NCI-H82 treated with DMSO at 0.1 percent for 48 hours (cell line): ENCODE data around the gene SERF2.
A peak's percentile ranks its signal among the peaks of the same experiment; 100 is the strongest.
"Not testable (repeated sequence)": the region's sequence is repeated elsewhere in the genome, so short reads cannot be mapped to it uniquely, and the experiment has no call there.

Source experiments
- DNase-seq: peaks from one replicate; lab custom pipeline; 2025; ENCODE audit not compliant: unreplicated experiment; lab: John Stamatoyannopoulos, UW

The SERF2 gene

DNA sequence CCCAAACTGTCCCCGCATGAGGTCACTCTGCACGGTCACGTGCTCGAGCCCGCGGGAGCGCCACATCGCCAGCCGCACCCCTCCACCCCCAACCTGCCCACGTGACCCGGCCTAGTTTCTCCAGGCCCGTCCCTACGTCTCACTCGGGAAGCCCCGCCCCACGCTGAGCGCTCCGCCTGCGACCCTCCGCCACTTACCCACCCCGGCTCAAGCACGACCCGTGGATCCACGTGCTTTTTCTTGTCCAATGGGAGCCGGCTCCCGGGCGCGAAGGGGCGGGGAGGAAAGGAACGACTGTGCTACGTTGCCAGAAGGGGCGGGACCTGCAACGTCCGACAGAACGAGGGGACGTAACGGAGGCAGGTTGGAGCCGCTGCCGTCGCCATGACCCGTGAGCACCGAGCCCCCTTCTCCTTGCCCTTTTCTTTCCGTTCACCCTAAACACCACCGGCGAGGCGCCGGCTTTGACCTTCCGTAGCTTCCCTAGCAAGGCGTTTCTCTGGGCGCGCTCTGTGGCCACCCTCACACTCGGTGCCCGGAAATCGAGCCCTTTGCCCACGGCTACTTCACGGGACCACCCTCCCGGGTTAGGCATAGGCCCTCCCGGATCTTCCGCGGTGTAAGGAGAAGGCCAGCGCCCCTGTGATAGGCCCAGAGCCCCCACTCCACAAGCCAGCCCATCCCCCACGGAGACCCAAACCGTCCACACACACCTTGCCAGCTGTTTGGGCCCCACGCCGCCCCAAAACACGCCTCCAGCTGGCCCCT is at the start of gene SERF2:
Gene SERF2 (plus strand): TSS at position 328 of the 768 bp plus-strand sequence. CDS start 57 bp downstream, at position 385.
- peak; percentile 94 for DNase-seq

DNA sequence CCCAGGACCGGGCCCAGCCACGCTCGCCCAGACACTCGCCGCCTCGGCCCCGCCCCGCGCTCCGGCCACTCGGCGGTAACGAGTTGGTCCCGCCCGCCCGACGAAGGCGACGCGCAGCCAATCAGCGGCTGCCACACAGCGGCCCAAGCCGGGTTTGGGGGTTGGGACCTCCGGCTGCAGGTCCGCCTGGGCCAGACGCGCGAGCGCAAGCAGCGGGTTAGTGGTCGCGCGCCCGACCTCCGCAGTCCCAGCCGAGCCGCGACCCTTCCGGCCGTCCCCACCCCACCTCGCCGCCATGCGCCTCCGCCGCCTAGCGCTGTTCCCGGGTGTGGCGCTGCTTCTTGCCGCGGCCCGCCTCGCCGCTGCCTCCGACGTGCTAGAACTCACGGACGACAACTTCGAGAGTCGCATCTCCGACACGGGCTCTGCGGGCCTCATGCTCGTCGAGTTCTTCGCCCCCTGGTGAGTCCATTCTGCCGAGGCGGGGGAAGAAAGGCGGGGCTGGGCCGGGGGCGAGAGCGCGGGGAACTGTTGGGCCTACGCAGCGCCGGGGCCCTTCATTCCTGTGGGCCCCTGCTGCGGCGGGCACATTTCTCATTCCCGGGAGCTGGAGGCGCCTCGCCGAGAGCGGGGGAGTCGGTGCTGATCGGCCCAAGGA is 45.7 kb upstream of the SERF2 start, which contains the start of gene PDIA3:
Gene PDIA3 (plus strand): TSS at position 194 of the 658 bp plus-strand sequence. CDS start 102 bp downstream, at position 296.
- DNase-seq = peak; percentile 52

DNA sequence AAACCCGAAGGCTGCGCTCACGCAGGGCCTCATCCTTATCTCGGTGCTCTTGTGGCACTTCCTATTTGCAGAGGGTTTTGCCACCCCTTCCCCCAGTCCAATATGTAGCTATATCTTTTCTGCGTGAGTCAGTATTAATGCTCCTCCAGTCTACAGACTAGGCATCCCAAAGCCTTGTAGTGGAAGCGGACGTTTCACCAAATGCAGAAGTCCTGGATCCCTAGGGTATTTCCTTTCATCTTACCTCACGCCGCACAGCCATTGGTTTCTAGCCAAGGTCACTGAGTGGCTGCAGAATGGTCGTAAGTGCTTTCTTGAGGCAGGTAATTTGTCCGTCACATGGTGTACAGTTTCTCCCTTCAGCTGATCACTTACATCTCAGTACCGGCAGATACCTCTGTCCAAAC is 45.2 kb upstream of the SERF2 start:
- DNase-seq = not testable (repeated sequence)

DNA sequence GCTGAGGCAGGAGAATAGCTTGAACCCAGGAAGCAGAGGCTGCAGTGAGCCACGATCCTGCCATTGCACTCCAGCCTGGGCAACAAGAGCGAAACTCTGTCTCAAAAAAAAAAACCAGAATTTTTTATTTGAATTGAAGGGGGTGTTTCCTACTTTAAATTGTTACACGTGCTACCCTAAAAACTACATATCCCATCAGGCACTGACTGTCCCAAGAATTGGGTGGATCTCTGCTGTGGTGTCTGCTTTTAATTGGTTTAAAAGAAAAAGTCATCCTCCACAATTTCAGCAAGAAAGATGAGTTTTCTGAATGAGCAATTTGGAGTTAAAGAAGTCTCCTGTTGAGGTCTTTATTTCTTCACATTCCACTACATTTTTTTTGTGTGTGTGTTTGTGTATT is 43.7 kb upstream of the SERF2 start:
- no peak for DNase-seq

DNA sequence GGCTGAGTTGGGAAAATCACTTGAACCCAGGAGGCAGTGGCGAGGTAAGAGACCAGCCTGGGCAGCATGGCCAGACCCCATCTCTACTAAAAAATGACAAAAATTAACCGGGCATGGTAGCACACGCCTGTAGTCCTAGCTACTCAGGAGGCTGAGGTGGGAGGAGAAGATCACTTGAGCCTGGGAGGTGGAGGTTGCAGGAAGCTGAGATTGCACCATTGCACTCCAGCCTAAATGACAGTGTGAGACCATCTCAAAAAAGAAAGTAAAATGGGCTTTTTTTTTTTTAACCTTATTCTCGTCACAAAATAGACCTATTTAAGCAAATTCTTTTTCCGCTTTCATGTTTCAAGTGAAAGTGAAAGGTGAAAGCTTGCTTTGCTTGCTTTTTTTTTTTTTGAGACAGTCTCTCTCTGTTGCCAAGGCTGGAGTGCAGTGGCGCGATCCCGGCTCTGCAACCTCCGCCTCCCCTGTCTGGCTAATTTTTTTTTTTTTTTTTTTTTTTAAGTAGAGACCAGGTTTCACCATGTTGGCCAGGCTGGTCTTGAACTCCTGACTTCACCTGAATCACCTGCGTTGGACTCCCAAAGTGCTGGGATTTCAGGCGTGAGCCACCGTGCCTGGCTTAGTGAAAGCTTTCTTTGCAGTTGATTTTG is 42.3 kb upstream of the SERF2 start:
- no peak for DNase-seq

DNA sequence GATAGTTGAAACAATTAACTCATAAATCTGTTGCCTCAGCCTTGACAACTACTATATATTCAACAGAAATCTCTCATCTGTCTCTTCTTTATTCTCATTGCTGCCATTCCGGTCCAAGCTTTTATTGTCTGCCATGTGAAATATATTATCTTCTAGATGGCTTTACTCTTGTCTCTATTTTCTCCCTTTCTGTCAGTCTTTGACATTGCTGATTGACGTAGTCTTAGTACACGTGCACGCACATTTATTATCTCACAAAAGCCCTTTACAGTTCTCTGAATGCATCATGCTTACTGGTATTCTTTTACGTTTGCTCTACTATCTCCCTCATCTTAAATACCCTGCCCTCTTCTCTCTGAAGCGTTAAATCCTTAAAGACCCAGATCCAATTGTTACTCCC is 40.2 kb upstream of the SERF2 start:
- peak; percentile 30 for DNase-seq

DNA sequence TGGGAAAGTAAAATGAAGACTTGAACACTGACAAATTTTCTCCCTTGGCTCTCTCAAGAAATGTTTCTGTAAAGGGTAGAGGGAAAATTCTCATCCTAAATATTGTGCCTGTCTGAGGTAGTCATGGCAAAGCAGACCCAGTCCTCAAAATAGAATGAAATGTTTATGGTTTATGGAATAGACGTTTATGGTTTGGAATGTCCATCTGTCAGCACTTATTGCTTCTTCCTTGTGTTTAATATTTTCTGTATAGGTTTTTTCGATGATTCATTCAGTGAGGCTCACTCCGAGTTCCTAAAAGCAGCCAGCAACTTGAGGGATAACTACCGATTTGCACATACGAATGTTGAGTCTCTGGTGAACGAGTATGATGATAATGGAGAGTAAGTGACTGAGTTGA is 29.3 kb upstream of the SERF2 start:
- no peak for DNase-seq

DNA sequence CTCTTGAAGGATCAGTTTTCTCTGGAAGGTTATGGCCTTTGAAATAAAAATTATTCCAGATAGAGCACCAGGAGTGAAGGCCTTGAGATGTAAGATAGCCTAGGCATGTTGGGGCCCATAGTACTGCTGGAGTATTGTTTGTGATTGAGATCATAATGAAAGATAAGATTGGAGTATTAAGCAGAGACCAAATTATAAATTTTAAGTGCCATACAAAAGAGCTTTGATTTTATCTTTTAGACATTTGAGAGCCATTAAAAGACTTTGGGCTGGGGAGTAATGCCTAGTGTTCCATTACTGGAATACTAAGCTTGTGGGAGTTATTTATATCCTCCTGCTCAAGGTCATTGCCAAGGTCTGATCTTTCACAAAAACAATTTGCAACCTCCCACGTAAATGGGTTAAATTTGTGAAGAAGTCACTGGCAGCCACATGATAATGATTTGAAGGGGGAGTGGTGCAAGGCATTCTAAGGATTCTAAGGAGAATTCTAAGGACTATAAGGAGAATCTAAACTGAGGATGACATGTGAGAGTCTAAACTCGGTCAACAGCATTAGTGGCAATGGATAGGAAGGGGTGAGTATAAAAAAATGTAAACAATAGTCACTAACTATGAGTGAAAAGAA is 28.2 kb upstream of the SERF2 start:
- no peak for DNase-seq

DNA sequence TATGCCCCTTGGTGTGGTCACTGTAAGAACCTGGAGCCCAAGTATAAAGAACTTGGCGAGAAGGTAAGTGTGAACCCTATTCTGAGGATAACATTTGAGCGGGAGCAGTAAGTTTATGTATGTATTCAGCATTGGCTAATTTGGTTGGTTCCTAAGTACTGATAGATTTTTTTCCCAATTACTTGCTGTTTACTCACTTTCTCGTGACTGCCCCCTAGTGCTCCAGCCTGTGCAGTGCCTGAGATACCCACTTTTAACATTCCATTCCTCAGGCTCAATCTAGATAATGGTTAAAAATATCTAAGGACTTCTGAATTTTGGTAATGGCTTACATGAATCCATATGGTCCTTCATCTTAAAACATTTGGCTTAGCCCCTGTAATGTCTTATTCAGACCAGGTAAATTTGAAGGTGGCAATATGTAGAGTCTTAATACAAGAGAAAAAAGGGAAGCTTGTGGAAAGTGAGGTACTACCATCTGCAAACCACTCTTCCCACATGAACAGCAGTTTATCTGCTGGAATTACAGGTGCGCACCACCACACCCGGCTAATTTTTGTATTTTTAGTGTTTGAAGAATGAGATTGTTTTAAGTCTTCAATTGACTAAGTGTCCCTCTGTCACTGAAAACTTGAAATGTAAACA is 22.4 kb upstream of the SERF2 start:
- no peak for DNase-seq

DNA sequence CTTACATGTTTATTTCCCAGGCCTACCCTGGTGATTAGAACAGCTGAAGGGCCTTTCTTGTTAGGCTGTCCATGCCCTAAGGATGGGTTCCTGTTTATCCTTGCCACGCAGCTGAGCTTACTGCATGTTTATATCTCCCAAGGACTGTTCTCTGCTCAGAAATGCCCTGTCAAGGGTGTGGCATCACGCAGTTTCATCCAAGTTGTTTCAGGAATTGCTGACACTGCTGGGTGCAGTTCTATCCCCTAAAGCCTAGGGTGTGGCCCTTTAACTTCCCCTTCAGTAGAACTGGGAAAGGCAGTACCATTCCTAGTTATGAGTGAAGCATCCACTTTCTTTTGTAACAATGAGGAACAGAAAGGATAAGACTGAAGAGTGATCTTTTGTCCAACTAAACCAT is 20.3 kb upstream of the SERF2 start:
- no peak for DNase-seq

DNA sequence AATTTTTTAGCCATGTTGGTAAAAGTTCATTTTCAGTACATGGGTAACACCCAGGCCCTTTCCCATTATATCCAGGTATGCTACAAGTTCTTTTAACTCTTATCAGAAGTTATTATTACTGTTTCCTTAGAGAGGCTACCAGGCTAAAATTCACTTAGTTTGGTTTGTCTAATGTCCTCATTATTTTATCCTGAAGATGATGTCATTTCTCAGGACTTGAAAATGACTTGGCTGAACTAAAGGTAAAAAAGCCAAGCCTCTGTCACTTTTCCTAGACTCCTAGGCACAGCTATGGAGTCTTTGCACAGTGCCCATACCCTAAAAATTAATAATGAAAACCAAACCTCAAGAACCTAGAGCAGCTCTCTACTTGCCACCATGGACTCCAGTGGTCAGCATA is 19.5 kb upstream of the SERF2 start:
- no peak for DNase-seq

DNA sequence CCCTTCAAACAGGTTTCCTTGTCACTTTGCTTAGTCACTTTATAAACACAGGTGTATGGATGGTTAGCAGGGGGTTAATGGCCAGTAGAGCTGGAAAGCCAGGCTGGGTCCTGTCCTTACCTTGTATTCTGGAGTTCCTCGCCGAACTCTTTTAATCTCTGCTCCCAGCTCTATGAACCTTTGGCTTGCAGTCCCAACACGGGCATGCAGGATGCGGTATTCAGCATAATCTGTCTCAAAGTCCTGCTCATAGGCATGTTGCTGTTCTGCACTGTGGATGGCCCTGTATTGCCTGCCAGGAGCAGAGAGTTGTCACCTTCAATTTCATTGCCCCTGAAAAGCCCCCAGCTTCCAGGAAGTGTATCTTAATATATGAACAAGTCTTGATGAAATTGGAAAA is 18.1 kb upstream of the SERF2 start:
- no peak for DNase-seq

DNA sequence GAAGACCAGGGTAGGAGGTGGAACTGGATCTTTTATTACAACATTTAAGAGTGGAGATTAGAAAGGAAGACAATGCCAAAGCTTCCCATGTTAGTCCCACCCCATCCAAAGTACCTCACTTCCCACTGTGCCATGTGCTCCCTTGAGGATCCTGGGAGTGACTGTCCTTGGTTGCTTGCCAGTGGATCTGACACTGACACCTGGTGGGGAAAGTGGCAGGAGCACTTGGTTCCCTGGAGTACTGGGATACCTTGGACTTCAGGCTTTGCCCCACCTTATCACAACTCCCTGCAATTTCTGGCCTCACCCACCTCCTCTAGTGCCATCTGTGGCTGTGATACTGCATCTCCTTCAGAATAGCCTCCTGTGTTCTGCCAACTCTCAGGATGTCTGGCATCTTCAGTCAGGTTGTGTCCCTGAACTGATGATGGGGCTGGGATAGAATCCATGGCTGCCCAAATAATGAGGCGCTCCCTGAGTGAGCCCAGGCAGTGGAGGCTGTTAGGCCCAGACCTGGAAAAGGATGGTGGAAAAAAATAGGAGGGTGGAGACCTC is 16.6 kb upstream of the SERF2 start:
- DNase-seq = peak; percentile 48

DNA sequence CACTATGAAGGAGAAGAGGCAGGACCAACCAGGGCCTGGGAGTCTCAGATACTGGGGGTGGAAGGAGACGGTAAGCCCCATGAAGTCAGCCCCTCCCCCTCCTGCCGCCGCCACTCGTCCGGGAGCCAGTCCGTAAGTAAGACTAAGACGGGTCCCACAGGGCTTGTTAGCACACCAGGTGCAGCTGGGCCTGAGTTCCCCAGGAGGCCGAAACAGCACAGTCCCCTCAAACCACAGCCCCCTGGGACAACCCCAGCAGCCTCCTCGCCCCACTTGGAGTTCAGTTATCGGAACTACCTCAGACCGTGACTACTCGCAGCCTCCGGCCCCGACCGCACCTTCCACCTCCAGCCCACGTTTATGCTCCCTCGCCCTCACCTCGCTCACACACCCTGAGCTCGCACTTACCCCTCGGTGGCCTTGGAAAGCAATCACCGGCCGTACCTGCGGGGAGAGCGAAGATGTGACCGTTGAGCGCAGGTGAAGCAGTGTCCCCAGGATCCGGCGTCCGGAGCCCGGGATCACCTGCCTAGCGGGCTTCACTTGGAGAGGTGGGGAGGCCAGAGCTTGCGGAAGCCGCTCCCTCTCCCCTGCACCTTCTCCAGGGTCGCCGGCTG is 15.9 kb upstream of the SERF2 start:
- peak; percentile 37 for DNase-seq

DNA sequence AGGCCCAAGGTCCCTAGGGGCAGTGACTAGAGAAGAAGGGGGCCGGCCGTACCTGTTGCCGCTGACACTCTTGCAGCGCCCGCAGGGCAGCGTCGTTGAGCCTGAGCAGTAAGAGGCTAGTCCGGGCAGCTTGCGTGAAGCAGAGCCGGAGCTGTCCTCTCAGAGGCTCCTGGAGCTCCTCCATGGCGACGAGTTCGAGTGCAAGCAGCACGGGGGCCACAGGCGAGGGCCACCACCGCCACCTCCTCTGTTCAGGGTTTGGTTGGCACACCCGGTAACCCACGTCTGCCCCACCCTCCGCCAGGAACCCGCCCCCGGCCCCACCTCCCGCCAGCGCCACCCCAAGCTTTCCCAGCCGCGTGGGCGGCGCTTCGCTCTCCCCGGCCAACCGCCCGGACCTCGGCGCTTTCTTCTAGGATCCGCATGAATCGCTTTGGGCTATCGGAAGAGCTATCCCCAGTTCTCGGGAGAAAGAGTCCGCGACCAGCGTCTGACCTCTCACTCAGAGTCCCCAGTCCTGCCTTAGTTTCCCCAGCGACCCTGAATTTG is 15.3 kb upstream of the SERF2 start, which contains the start of gene ELL3:
Gene ELL3 (minus strand): TSS at position 249 of the 549 bp plus-strand sequence. CDS start 65 bp downstream, at position 184.
- peak; percentile 43 for DNase-seq

DNA sequence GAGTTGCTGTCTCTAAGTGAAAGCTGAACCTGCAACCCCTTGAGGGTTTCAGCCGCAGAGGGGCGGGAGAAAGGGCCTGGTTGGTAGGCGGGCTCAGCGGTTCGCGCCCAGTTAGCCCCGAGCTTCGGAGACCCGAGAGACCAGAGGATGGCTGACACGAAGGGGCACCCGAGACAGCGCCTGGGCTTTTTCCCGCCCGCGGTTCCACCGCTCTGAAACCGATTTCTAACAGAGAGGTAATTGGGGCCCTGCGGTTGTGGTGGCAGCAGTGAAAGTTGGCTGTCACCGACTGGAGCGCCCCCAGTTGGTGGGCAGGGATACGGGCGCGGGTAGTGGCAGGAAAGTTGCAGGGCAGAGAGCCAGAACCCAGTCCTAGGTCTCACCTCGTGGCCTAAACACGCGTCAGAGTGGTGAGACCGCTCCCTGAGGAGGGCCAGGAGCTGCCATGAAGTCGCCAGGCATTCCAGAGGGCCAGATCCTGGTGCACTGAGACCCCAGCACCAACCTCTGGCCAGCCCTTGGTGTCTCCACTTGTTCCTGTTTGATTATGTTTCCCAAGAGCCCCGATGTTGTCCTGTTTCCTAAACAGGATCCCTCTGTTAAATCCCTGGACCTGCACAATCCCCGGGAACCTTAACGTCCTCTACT is 14.7 kb upstream of the SERF2 start:
- peak; percentile 55 for DNase-seq

DNA sequence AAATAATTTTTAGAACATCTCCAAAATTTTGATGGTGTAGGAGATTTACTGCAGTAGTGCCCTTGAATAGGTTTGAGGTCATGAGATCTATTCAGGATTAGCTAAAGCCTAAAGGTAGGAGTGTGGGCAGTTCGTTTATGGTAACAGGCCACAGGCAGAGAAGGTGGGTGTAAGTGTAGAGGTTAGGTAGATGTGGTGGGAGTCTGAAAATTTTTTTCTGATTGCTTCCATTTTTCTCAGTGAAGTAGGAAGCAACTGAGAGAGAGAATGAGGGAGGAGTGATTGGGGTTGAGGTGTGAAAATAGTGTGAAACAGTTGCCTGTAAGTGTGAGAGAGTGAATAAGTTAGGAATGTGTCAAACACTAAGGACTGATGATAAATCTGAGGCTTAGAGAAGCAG is 13.1 kb upstream of the SERF2 start:
- no peak for DNase-seq

DNA sequence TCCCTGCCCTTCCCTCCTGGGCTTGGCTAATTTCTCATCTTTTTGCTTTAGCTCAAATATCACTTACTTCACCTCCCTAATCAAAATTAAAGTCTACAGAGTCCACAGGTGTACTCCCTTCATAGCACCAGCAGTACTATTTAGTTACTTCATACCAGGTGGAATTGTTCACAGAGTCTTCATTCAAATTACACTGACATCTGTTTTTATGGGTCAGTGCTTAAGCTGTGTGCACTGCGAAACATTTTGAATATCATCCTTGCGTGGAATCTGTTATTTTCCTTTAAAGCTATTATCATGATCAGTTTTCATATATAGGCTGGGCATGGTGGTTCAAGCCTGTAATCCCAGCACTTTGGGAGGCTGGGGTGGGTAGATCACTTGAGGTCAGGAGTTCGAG is 2.7 kb upstream of the SERF2 start:
- no peak for DNase-seq

DNA sequence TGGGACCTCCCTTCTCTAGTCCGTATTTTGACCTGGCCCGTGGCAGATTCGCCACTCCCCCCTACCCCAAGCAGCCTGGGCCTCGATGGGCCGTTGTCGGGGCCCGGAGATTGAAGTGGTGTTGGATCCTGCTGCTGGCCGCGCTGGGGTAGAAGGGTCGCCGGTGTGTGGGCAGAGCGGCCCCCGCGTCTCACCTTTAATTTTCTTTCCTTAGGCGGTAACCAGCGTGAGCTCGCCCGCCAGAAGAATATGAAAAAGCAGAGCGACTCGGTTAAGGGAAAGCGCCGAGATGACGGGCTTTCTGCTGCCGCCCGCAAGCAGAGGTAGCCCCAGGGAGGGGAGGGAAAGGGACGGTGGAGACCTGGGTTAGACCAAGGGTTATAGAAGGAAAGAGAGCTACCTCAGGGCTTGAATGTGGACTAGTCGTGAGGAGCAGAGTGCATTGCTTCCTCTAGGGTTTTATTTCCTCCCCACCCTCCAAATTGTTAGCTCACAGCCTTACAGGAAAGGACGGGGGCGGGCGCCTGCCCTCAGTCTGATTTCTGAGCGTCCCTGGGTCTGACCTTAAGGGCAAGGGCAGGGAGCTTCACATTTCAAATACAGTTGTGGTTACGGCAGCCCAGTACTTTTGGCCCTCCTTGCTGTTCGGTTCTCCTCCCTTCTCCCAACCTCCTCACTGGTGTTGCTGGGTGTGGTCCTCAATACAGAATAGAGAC is 799 bp downstream of the SERF2 start:
- no peak for DNase-seq
